NOMO-1 treated with dmso at 0.1 percent for 144 hours (cell line): Measurements from ENCODE around the gene ATP2A3.
"Not testable (repeated sequence)": the region's sequence is repeated elsewhere in the genome, so short reads cannot be mapped to it uniquely, and the experiment has no call there.

ENCODE experiments used
- DNase-seq: peaks from one replicate; lab custom pipeline; 2025; ENCODE audit not compliant: unreplicated experiment; lab: John Stamatoyannopoulos, UW

Gene ATP2A3

DNA sequence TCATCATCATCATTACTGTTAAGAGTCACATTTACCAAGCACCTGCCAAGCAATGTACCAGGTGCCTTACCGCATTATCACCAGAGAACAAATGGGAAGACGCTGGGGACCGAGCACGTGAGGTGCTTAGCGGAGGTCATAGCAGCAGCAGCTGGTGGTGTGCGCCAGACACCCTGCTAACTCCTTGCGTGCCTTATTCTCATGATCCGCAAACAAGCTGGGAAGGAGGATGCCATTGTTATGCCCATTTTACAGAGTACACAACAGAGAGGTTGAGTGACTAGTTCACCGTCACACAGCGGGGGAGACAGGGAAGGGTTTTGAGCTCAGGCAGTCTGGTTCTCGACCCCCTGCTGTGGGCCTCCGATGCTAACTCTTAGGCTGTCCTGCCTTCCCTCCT is 7.3 kb downstream of the ATP2A3 start:
- DNase-seq, result no peak

DNA sequence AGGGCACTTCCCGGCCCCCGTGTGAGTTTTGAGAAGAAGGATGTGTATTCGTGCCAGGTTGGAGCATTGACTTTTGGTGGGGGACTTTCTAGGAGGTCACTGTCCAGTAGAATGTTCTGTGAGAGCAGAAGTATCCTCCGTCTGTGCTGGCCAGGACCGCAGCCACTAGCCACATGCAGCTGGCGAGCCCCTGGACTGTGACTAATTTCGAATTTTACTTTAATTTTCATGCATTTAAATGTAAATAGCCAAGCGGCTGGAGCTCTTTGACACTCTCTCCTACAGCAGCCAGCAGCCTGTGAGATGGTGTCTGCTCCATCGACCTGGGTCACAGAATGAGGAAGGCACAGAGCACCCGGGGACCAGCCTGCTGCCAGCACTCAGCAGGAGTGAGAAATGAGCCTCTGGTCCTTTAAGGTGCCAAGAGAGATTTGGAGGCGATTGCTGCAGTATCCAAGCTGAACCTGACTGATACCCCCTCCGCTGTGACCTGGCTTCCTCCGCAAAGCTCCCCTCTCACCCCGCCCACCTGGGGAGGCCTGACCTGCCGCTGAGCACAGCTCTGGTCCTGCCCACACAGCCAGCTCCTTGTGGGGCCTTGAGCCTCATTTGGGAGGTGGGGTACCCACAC is 7.8 kb downstream of the ATP2A3 start:
- no peak for DNase-seq

DNA sequence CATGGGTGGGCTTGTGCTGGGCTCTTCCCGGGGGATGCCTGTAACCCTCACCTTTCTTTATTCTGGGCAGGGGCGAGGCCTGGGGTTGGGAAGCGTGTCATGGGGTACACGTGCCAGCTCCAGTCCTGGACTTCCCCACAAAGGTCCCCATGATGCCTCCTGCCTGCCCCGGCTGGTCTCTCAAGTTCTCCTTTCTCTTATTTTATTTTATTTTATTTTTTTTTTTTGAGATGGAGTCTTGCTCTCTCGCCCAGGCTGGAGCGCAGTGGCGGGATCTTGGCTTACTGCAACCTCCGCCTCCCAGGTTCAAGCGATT is 8.6 kb downstream of the ATP2A3 start:
- DNase-seq, result no peak

DNA sequence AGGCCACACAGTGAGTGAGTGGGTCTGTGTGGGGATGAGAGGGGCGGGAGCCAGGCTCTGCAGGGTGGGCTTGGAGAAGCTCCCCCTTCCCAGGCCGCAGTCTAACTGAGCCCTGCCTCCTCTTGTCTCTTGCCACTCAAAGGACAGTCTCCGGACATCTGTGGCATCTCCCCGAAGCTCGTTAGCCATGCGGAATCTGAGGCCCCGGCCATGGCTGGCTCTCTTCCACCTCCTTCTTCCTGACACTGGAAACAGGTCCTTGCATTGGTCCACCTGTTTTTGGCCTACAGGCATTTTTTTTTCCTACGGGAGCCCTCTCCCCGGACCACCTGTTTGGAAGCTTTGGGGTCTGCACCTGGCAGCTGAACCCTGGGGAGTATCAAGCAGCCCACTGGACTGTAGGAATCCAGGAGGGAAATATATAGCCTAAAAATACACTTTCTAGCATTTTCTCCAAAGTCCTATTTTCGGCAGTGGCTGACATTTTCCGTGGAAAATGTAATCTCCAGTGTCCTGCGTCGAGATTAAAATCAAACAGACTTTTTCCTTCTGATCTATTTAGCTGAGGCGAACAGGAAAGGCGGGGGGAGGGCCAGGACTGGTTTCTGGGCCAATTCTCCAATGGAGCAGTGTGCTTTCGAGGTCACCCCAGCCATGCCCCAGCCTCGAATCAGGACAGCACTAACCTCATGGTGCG is 9.1 kb downstream of the ATP2A3 start:
- DNase-seq, result no peak

DNA sequence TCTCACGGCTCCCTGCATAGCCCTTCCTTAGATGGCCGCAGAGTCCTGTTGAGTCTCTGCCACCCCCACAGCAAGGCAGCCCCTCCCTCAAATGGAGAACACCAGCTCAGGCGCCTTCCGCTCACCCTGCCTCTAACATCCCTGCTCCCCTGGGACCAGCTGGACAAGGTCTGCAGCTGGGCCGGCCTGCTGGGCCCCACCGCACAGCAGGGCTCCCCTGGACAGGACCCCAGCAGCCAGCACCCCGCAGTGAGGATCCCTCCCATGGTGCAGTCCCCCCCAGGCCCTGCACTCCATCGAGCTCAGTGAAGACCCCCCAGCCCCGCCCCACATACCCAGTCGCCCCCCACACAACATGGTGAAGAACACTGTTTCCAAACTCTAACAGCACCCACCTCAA is 10.2 kb downstream of the ATP2A3 start:
- DNase-seq, result no peak

DNA sequence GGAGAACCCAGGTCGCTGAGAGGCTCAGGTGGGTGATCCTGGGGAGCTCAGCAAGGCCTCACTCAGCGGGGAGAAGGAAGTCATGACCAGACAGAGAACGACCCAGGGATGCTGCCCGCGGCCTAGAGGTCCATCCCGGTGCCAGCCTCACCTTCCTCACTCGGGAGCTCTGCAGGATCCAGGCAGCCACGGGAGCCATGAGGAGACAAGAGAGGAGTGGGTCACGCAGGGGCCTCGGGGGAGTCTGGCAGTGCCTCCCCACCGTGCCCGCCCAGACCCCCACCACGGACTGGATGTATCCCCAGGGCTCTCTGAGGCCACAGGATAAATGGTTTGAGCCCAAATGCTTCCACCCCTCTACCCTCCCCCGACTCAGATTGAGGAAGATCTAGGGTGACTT is 10.7 kb downstream of the ATP2A3 start:
- no peak for DNase-seq

DNA sequence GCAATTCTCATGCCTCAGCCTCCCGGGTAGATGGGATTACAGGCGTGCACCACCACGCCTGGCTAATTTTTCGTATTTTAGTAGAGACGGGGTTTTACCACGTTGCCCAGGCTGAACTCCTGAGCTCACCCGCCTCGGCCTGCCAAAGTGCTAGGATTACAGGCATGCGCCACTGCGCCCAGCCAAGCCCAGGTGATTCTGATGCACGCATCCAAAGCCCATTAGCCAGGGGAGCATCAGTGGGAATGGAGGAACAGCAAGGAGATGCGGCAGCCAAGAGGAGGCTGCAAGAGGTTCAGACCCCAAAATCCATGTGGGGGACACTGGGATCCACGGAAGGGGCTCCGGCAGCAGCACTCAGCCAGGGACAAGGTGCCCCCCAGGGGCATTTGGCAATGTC is 12.1 kb downstream of the ATP2A3 start:
- DNase-seq, result no peak

DNA sequence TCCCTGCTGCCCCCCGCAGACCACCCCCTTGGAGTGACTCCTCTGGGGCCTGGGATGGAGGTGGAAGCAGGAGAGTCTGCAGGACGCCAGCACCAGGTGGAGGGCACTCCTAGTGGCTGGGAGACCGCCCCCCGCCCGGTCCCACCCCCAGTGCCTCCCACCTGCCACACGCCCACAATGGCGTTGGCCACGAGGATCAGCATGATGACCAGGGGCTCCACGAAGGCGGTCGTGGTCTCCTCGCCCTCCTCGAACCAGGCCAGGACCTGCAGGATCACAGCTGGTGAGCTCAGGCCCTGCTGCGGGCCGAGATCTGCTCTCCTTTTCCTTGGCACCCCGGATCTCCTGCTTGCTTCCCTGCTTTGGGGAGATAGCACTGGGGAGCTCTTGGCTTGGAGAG is 12.8 kb downstream of the ATP2A3 start:
- no peak for DNase-seq

DNA sequence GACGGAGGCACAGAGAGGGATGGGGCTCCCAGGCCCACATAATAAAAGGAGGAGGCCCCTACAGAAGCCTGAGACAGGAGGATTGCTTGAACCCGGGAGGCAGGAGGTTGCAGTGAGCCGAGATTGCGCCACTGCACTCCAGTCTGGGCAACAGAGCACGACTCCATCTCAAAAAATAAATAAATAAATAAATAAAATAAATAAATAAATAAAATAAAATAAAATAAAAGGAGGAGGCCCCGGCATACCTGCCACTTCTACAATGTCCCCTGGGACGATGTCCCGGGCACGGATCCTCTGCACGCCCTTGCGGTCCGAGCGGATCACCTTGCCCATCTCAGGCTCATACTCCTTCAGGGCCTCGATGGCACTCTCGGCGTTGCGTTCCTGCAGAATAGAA is 13.2 kb downstream of the ATP2A3 start:
- DNase-seq, result no peak

DNA sequence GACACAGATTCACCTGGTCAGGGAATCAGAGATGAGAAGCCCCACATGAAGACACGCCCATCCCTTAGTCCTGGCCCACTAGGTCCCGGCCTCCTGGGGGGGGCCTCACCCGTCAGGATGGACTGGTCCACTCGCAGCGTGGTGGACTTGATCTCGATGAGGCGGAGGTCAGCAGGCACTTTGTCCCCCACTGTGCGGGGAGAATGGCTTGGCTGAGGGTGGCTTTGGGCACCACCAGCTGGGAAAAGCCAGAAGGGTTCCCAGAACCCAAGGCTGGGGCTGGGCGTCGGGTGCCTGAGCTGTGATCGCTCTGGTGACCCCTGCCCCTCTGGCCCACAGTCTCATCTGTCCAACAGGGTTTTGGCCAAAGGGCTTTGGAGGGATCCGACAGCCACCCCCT is 13.7 kb downstream of the ATP2A3 start:
- no peak for DNase-seq

DNA sequence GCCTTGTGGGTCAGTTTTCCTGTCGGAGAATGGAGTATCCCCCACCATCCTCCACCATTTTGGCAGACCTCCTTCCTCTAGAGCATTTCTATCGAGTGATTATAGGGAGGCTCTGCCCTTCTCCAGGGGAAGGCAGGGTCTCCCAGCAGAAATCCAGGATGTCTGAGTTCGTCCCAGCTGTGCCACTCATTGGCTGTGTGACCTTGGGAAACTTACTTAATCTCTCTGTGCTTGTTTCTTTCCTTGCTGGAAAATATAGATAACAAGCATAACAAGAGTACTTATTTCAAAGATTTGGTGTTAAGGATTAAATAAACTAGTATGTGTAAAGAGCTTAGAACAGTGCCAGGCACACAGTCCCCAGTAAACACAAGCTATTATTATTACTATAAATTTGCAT is 14.8 kb downstream of the ATP2A3 start:
- no peak for DNase-seq

DNA sequence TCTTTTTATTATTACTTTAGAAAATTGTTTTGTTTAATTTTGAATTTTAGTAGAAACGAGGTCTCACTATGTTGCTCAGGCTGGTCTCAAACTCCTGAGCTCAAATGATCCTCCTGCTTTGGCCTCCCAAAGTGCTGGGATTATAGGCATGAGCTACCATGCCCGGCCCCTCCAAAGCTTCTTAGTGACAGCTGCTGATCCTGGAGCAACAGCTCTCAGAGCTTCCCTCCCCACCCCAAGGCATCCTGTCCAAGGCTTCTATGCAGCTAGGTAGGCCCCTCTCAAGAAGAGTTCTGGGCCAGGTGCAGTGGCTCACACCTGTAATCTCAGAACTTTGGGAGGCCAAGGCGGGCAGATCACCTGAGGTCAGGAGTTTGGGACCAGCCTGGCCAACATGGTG is 15.7 kb downstream of the ATP2A3 start:
- DNase-seq, result not testable (repeated sequence)

DNA sequence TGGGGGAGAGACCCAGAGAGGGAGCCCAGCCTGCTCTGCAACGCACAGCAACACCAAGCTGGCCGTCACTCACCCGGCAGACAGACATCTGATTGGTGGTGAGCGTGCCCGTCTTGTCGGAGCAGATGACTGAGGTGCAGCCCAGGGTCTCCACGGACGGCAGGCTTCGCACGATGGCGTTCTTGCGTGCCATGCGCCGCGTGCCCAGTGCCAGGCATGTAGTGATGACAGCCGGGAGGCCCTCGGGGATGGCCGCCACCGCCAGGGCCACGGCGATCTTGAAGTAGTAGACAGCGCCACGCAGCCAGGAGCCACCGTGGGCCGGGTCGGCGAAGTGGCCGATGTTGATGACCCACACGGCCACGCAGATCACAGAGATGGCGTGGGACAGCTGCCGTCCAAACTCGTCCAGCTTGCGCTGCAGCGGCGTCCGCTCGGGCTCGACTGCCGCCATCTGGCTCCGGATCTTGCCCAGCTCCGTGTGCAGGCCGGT is 16.9 kb downstream of the ATP2A3 start:
- DNase-seq, result no peak

DNA sequence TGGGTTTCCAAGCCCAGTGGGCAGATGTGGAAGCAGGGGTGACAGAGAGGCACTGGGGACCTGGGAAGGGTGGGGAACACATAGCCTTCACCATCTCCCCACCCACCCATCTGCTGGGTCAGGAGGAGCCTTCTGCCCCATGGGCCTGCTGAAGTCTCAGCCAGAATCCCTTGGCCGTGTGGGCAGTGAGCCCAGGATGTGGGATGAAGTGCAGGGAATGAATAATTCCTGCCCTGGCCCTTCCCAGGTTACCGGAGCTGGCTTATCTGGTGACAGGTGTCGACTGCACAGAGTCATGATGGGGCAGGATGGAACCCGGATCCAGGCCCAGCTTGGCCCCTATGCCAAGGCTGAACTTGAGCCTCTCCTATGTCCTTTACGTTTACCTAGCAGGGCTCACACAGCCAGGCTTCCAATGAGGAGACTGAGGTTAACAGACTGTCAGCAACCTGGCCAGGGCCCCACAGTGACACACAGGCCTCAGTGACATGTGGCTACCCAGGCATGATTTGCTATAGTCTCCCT is 17.5 kb downstream of the ATP2A3 start:
- no peak for DNase-seq

DNA sequence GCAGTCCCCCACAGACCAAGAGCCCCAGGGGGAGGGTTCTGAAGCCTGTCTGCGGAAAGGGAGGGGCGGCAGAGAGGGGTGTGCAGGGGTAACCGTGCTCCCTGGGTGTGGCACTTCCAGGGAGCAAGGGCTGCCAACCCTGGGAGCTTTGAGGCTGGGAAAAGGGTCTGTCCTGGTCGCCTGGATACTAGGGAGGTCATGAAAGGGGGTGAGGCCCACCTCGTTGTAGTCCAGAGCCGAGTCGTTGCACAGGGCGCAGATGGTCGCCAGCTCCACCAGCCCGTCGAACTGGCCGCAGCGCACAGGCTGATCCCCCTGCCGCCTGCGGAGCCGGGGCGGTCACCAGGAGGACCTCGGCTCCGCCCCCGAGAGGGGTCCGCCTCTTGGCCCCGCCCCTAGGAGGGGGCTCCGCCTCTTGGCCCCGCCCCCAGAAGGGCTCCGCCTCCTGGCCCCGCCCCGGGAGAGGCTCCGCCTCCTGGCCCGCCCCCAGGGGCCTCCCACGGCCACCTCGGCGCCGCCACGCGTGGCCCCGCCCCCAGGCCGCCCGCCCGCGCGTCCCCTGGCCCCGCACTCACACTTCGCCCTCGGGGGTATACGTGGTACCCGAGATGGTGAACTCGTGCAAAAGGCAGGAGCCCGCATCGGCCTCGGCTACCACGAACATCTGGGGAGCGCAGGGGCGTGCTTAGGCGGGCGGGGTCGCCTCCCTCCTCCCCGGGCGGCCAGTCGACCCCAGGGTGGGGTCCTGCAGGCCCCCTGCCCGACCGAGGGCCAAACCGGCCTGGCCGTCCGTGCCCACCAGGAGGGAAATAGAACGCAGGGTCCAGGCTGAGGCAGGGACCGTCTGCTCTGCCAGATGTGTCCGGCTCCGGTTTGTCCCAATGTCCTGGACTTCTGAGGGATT is 19.5 kb downstream of the ATP2A3 start:
- no peak for DNase-seq

DNA sequence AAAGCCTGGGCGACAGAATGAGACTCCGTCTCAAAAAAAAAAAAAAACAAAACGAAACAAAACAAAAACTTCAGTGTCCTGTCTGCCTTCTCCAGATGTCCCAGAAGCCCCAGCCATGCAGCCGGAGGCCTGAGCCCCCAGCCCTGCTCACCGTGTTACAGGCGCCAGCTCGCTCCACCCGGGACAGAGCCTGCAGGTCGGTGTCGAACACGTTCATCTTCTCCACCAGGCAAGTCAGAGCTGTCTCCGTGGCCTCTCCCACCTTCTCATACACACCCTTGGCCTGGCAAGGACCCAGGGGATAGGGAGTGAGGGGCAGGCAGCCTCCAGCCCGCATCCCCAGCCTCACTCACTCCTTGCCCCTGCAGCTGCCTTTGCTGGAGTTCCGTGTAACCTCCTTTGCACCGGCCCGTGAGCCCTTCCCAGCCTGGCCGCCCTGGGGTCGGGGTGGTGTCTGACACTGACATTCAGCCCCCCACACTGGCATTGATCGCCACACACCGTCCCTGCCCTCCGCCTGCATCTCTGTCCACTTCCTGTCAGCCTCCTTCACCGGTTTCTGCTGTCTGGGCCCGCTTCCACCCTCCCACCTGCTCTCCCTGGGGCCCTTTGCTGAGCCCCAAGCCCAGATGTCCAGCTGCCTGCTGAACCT is 20.9 kb downstream of the ATP2A3 start:
- no peak for DNase-seq

DNA sequence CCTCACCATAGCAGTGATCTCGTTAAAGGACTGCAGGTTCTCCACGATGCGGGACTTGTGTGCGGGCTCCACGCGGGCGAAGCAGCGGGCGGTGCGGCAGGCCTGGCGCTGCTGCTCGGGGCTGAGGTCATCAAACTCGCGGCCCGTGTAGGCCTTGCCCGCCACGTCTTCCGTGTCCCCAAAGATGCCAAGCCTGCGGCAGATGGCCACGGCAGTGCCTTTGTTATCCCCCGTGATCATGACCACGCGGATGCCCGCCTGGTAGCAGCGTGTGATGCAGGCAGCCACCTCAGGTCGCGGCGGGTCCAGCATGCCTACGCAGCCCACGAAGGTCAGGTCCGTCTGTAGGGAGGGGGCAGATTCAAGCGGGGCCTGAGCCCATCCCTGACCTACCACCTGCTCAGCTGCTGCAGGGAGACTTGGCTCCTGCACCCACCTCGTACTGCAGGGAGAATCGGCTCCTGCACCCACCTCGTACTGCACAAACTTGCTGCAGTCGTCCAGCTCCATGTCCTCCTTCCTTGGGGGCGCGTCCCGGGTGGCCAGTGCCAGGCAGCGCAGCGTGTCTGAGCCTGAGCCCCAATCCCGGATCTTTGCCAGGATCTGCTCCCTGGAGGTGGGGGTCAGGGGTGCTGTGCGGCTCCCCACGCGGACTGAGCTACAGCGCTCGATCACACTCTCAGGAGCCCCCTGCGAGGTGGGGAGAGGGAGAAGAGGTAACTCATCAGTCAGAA is 23.1 kb downstream of the ATP2A3 start:
- no peak for DNase-seq

DNA sequence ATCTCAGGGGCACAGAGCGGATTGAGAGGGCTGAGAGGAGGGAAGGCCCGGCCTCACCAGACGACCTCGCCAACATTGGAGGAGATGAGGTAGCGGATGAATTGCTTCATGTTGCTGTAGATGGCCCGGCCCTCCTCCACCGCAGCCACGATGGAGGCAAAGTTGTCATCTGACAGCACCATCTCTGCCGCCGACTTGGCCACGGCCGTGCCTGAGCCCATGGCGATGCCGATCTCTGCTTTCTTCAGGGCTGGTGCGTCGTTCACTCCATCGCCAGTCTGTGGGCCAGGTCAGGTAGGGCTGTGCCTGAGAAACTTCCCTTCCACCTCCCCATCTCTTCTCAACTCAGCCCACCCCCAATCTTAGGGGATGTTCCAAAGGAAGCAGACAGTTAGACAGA is 26.9 kb downstream of the ATP2A3 start:
- DNase-seq, result no peak

DNA sequence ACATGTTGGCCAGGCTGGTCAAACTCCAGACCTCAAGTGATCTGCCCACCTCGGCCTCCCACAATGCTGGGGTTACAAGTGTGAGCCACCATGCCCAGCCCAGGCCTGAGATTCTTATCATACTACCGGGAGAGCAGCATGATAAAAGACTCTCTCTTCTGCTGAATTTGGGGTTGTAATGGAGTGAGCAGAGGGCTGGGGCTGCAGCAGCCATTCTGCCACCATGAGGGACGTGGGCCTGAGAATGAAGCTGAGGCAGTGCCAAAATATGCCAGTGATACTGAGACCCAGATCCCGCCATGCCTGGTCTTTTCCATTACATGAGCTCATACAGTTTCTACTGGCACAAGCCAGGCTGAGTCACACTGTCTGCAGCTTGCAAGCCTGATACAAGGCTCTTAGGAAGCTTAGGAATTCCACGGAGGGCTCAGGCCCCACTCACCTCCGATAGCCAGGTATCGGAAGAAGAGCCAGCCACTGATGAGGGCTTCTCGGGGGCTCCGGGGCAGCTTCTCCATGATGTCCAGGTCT is 28.3 kb downstream of the ATP2A3 start:
- no peak for DNase-seq

DNA sequence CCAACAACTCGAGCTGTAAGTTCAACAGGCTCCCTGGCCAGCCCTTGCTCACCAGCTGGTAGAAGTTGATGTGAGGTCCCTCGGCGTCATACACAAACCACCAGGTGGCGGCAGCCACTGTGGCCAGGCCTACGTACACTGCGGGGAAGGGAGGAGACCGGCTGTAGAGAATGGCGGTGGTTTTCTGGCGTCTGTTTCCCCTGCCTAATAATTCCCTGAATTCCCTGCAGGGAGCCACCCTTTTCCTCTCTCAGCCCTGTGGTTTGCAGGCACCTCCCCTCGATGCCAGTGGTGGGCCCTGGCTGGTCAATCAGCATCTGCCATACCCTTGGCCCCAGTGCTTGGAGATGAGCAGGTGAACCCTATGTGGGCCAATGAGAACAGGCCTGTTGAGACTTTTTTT is 29.1 kb downstream of the ATP2A3 start:
- no peak for DNase-seq
